Umbilical cord (tissue), 2 donors: ENCODE results near the gene TRIM59. TPM values are rescaled to one million over a fixed set of nuclear protein-coding genes. Genes with fewer than 3 reads are reported as not detected.

Experiments
- DNase-seq: peaks from one replicate; pipeline ENCODE4 v3.0.0-alpha.2; 2015; ENCODE audit warnings: low spot score
- total RNA-seq: library from RNA; depleted of rRNA; stranded (reverse); fragments of >200 nt; gene quantifications from one replicate; pipeline ENCODE4 v1.2.3, GENCODE V29; 2014; ENCODE audit warnings: low replicate concordance; ENCODE audit not compliant: insufficient read depth

Gene TRIM59, protein sequence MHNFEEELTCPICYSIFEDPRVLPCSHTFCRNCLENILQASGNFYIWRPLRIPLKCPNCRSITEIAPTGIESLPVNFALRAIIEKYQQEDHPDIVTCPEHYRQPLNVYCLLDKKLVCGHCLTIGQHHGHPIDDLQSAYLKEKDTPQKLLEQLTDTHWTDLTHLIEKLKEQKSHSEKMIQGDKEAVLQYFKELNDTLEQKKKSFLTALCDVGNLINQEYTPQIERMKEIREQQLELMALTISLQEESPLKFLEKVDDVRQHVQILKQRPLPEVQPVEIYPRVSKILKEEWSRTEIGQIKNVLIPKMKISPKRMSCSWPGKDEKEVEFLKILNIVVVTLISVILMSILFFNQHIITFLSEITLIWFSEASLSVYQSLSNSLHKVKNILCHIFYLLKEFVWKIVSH
- total RNA-seq, result 20.2 TPM

DNA sequence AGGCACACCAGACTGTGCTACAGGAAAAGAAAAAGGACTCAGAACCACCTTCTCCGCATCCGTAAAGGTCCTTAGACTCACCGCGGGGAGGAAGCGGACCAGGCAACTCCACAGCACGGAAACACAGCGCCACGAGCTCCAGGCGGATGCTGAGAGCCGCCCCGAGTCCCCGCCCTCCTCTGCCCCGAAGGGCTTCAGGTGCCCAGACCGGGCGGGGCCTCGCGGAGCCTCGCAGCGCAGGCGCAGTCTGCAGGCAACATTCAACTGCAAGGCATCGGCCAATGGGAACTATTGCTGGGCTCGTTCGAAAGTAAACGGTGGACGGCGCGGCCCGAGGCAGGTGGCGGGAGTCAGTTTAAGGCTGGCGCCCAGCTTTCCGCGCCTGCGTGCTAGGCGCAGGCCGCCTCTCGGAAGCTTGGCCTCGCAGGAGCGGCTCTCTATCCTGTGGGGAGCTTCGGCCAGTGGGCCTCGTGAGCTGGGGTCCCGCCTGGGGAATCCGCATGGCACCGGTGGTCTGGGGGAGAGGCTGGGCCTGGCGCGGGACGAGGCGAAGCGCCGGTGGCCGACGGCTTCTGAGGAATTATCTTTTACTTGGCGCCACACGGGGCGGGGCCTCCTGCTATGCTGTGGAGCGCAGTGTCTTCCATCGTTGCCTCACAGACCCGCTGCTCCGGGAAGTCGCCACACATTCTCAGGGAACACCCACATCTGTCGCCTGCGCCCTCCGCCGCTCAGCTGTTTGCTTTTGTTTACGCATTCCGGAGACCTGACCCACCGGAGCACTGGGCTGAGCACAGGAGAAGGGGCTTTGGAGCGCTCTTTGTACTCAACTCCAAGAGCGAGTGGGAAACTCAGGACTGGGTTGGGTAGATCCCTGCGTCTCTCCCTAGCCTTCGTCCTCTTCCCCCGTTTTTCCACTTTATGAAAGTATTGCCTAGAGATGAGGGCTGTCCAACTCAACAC is at the start of gene TRIM59:
Gene TRIM59, minus strand, starts transcription at position 151 of the 963 bp plus-strand sequence. CDS start 10,603 bp downstream, outside the sequence.
- peak; percentile 96 for DNase-seq

DNA sequence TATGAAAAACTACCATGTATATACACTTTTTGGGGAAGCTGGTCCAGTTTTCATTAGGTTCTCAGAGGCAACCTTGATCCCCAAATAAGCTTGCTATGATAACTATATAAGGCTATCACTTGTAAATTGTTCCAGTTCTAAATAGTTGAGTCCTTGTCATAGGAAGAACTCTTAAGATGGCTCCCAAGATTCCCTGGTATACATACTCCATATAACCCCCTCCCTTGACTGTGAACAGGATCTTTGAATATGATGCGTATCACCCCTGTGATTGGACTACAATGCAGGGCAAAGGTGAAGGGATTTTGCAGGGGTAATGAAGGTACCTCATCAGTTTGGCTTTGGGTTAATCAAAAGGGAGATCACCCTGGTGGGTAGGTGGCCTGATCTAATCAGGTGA is 48.6 kb upstream of the TRIM59 start:
- no peak for DNase-seq

DNA sequence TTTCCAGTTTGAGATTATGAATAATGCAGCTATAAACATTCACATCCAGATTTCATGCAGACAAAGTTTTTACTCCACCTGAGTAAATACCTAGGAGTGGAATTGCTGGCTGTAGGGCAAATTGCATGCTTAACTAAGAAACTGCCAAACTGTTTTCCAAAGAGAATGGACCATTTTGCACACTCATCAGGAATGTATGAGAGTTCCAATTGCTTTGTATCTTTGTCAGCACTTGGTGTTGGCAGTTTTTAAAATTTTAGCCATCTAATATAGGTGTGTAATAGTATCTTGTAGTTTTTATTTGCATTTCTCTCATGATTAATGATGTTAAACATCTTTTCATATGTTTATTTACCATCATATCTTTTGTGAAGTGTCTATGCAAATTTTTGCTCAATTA is 40.6 kb upstream of the TRIM59 start:
- no peak for DNase-seq

DNA sequence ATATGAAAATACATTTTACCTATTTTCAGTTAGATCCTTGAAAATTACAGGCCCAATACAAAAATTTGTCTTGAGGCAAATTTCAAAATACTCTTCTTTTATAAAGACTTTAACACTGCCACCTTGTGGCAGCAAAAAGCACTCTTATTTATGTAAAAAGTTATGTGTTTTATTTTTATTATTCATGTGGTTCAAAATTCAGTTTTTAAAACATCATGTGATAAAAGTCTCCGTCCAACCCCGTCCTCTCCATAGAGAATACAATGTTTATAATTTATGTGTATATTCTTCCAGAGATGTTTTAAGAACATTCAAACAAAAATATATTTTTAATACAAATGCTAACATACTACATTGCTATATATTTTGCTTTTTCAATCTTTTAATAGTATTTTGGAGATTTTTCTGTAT is 36.9 kb upstream of the TRIM59 start:
- peak; percentile 30 for DNase-seq

DNA sequence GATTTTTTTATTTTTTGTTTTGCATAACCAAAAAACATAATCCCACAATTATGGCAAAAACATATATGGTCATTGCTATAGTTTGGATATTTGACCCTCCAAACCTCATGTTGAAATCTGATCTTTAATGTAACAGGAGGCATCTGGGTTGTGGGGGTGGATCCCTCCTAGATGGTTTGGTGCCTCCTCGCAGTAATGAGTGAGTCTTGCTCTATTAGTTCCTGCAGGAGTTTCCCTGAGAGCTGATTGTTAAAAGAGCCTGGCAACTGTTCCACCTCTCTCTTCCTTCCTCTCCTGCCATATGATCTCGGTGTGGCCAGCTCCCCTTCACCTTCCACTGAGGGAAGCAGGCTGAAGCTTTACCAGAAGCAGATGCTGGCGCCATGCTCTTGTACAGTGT is 33.2 kb upstream of the TRIM59 start:
- DNase-seq, result no peak

DNA sequence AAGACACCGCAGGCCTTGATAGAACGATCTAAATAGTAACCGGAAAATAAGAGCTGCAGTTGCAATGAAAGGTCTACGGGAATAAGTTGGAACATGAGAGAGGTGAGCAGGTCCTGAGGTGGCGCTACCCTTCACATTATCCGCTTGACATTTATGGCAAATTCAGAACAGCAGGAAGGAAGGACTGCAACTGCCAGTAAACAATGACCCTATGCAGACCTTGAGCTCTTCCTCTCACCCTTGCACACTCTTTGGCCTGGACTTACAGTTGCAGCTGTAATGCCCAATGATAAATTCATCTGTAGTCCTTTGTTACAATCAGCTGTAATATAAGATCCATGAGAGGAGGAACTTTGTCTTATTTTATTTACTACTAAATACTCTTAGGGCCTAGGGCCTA is 32.3 kb upstream of the TRIM59 start:
- DNase-seq, result no peak

DNA sequence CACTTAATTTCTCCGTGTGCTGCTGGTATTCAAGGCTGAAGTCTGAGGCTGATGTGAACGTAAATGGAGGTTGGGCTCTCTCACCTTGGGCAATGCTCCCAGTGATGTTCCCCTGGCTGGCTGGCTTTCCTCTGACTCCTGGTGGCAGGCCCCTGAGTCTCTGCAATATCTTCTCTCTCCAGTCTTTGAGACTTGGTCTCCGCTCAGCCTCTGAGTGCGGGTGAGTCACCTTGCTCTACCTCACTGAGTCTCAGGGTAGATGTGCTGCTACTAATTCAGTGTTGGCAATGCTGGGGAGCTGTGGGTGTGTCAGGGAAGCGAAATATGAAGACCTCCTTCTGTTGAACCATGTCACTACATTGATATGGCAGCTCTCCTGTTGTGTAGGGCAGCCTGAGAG is 31.3 kb upstream of the TRIM59 start:
- DNase-seq, result no peak

DNA sequence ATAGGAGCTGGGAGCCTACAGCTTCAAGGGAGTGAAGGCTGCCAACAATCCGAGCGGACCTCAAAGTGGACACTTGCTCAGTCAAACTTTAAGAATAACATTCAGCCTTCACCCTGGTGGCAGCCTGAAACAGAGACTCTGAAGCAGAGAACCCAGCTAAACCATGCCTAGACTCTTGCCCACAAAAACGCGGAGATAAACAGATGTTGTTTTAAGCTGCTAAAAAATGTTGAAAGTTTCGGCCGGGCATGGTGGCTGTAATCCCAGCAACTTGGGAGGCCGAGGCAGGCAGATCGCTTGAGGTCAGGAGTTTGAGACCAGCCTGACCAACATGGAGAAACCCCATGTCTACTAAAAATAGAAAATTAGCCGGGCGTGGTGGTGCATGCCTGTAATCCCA is 29.8 kb upstream of the TRIM59 start:
- no peak for DNase-seq

DNA sequence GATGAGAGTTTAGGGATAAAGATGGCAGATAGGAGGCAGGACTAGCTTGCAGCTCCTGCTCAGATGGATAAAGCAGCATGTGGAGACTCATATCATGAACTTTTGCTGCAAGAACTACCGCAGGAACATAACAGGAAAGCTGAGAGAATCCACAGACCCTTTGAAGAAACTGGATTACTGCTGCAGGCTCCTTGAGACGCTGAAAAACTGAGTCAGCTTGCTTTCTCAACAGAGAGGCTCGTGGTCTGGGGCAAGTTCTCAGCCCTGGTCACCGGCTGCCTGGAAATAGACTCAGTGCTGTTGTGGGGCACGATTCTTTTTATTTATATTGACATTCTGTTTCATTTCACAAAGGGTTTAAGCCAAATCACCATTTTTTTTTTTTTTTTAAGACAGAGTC is 28.8 kb upstream of the TRIM59 start:
- peak; percentile 15 for DNase-seq

DNA sequence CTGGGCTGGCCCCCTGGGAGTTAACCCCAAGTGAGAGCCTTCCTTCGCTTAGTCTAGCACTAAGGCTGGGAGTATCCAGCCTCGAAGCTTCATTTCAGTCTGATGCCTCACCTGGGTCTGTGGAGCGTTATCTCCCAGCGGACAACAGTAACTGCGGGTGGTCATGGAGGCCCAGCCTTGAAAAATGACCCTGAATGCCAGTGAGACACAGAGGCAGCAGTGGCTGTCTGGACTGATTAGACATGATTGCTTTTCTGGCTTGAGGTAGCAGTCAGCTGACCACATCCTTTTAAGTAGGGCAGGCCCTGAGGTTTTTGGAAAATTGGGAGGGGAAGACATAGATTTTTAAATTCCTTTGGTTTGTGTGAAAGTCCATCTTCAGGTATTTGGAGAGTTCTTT is 28.2 kb upstream of the TRIM59 start:
- DNase-seq, result no peak

DNA sequence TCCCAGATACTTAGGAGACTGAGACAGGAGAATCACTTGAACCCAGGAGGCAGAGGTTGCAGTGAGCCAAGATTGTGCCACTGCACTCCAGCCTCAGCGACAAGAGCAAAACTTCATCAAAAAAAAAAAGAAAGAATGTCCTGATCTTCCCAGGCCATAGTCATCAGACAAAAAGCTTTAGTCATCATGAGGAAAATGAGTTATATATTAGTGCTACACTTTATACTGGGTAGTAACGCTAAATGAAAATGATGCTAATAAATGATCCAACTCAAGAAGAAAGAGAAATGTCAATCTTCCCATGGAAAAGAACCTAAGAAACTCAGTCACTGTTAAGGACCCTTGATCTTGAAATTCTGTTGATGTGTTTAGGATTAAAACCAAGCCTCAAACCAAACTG is 26.3 kb upstream of the TRIM59 start:
- no peak for DNase-seq

DNA sequence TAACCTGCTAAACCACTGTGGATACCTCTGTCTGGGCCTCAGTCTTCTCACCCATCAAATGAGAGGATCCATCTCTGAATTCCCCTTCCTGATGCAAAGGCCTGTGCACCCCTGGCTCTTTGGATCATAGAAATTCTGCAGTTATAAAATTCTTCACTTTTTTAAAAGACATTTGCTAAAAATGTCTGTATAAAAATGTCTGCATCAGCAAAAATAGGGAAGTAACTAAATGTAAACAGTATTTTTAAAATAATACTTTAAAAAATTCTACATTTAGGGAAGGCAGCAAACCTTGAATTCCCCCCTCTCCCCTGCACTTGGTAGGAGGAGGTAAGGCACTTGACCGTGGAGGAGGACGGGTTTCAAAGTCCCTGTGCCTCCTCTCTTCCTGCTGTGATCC is 25.6 kb upstream of the TRIM59 start:
- DNase-seq, result no peak

DNA sequence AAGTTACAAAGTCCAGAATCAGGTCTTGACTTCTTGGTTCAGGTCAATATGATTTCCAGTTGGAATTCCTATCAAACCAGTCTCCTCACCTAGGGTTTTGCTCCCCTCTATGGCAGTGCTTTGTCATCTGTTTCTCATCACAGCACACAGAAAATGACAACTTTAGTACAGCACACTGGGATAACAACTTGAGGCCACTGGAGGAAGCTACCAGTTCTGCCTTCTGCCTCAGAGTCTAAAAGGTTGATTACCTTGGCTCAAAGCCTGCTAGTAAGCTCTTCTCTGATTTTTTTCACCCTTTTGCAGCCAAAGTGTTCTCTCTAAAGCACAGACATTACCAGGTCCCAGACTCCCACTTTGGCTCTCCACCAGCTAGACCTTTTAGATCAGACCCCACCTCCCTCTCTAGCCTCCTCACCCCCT is 24.8 kb upstream of the TRIM59 start:
- DNase-seq, result no peak

DNA sequence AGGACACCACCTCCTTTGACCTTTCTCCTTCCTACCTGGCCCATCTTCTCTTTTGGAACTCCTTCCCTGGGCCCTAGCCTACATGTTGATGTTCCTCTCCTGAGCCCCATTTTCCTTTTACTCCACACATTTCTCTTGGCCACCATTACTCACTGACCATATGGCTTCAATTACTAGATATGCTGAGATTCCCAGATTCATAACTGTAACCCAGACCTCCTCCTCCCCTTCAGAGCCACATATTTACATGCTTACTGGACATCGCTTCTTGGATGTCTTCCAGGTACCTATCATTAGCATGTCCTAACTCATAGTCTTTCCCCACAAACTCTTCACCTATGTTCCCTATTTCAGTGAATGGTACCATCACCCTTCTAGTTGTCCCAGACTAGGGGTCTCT is 24.4 kb upstream of the TRIM59 start:
- DNase-seq, result peak; percentile 12

DNA sequence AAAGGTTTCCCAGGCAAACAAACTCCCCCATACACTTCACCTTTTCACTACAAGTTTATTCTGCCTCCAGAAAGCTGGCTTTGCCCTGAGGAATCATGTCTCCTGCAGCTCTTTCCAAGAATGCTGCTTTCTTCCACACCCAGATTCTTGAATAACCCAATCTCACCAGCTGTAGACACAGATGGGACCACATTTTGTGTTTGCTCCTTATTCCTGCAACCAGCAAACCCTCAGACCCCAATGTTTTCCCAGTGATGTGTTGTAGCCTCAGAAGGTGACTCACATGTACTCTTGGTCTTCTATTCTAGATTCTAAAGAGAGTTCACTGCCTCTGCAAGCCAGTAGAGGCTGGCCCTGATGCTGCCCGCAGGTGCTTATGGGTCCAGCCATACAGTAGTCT is 23.6 kb upstream of the TRIM59 start:
- DNase-seq, result no peak

DNA sequence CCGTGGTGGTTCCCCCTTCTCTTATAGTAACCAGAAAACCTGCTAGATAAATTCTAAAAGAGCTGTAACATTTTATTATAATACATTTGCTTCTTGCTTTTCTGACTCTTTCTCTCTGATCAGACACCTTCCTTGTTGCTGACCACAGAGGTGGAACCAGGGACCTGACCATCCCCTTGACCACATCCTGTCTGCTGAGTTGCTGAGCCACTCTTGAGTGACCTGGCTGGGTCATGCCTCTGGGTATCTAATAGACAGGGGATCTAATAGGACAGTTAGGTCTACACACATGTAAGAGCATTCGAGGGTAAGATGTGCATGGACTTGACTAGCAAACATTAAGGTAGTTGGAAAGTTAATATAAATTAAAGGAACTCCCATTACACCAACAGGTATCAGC is 22.8 kb upstream of the TRIM59 start:
- no peak for DNase-seq

DNA sequence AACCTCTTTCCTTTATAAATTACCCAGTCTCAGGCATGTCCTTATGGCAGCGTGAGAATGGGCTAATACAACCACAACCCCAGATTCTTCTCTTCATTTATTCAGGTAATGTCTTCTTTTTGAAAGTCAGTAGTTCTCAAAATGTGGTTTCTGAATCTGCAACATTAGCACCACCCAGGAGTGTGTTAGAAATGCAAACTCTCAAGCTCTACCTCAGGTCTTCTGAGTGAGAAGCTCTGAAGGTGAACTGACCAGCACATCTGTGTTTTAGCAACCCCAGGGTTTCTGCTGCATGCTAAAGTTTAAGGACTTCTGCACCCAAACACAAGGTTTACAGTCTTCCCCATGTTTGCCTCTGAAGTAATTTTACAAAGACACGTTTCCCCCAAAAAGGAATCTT is 22.3 kb upstream of the TRIM59 start:
- DNase-seq, result no peak

DNA sequence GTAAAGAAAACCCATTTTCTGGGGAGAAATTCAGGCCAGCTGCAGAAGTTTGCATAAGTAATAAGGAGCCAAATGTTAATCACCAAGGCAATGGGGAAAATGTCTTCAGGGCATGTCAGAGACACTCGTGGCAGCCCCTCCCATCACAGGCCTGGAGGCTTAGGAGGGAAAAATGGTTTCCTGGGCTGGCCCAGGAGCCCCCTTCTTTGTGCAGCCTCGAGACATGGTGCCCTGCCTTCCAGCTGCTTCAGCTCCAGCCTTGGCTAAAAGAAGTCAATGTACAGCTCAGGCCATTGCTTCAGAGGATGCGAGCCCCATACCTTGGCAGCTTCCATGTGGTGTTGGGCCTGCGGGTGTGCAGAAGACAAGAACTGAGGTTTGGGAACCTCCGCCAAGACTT is 20.6 kb upstream of the TRIM59 start:
- no peak for DNase-seq

DNA sequence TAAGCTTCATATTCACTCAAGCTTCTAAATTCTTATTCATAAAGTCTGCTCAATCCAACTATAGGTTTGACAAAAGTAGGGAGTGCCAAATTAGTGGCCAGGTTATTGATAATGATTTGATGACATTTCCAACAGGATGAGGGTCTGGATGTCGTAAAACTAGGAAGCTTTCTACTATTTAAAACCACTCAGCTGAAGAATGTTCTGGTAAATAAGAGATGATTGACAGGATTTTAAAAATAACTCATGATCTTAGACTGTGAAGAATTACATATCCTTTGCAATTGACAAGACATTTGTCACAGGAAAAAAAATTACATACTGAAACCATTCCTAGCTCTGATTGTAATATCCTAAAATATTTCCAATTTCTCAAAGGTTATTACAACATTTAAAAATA is 15.4 kb upstream of the TRIM59 start:
- DNase-seq, result no peak

DNA sequence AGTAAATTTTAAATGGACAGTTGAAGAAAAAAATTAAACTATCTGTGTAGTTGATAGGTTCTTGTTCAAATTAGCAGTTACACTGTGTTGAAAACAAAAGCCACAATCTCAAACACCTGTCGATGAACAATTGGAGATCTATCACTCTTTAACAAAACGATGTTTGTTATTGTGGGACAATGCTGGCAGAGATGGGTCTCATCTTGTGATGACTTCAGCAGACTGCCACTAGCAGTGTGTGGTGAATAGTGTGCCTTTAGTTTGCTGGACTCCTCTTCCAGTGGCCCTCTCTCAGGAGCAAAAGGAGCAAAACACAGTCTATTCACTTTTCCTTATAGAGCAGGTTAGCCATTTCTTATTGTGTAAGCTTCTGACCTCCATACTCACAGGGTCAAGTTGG is 14.7 kb upstream of the TRIM59 start:
- DNase-seq, result no peak

DNA sequence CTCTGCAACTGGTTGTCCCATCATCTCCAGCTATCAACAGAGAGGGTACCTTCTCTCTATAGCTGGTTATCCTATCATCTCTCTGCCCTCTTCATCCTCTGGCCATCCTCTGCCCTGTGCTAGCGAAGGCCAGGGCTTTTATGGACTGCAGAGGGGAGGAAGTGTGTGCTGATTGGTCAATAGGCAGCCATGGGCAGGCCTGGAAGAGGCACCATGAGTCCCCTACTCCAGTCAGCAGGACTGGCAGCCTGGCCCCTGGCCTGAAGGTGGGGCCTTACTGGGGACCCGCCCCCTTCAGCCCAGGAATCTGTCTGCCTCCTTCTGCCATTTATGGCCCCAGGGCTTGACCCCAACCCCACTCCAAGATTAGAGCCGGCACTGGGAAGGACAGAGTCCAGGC is 10.4 kb upstream of the TRIM59 start:
- DNase-seq, result no peak

DNA sequence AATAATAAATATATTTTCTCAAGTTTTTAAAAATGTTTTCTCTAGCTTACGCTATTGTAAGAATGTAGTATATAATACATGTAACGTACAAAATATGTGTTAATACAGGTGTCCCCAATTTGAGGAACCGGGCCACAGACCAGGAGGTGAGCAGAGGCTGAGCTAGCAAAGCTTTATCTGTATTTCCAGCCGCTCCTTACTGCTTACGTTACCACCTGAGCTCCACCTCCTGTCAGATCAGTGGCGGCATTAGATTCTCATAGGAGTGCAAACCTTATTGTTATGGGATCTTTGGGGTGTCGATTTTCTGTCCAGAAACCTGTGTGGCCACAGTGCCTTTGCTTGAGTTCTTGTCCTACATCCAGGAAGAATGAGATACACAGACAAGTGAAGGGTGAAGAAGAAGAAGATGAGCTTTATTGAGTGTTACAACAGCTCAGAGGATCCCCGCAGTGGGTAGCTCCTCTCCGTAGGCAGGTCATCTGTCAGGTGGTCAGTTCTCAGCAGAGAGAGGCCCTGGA is 9.9 kb upstream of the TRIM59 start:
- no peak for DNase-seq
